ENCODE results near the gene ELP4.

GRCh38 chr11:31645747-31646146, 136.2 kb downstream of the ELP4 start:
- no peak for TF ChIP-seq CTCF (IDR thresholded peaks at IDR 0.05)
- no peak for TF ChIP-seq EZH2 (IDR thresholded peaks at IDR 0.05)

Data from neural progenitor cell (in vitro differentiated cells).